A172 (cell line): Measurements from ENCODE around the gene ABHD12. TPM values are rescaled to one million over a fixed set of nuclear protein-coding genes. Genes with fewer than 3 reads are reported as not detected.
A peak's percentile ranks its signal among the peaks of the same experiment; 100 is the strongest.
"Not testable (repeated sequence)": the region's sequence is repeated elsewhere in the genome, so short reads cannot be mapped to it uniquely, and the experiment has no call there.

ENCODE experiments used
- DNase-seq: peaks from one replicate; pipeline ENCODE4 v3.0.0-alpha.2; 2015; ENCODE audit warnings: low spot score
- total RNA-seq: library from RNA; depleted of rRNA; stranded (reverse); fragments of >200 nt; shearing (Covaris generic); gene quantifications from 2 replicates; pipeline ENCODE4 v1.2.3, GENCODE V29; 2014

ABHD12 gene
- total RNA-seq, 1 experiment from 2014 or later, result 90.9 TPM

- no peak for DNase-seq
Measured at GRCh38 chr20:25321991-25322390, 68.6 kb downstream of the ABHD12 start.

DNA sequence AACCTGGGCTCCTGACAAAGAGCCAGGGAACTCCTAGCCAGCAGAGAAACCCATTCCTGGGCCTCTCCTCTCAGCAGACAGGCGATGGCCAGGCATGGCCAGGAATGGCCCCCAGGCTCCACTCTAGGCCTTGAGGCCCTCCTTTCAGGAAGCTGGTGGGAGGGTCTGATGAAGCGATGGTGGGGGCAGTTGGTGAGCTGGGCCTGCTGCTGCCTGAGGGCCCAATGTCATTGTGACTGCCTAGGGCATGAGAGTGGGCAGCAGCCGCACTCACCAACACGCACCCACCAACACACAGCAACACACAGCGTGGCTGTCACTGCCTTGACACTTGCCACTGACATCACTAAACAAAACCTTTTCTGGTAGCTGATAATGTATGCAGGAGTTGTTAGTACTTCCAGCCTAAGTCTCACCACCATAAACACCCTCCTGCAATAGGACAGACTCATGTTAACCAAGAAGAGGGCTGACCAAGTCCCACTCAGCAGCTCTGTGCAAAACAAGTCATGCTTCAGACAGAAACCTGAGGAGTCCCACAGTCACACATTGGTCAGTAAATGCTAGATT lies 69.3 kb downstream of the ABHD12 start:
- no peak for DNase-seq

GRCh38 chr20:25320035-25320800 lies 70.4 kb downstream of the ABHD12 start:
- DNase-seq, result no peak

DNA sequence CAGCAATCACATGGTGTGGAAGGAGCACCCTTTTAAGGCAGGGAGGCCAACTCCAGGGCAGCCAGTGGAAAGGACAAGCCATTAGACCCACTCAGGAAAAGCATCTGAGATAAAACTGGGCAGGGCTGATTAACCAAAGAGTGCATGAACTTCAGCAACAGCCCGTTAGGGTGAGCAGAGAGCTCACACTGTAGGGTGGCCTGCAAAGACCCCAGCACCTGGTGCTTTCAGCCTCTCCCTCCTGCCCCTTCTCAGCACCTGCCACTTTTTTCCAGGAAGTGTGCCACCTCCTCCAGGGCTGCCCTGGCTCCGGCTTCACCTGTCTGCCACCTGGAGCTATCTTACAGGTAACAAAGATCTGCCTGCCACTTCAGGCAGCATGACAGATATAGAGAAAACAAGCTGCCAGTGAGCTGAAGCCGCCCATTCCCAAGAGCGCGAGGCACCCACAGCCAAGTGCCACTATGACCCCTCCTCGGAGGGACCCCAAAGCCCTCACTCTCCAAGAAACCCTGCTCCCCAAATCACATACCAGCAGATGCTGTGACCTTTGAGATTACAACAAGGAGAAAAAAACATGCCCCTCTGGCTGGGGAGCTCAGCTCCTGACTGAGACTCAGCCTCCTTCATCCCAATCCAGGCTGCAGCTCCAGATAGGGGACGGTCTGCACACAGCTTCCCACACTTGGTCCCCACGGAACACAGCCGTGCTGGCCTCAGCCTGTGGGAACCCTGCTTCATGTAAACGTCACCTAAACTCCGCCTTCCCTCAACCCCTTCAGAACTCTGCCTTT lies 71.2 kb downstream of the ABHD12 start:
- DNase-seq, result no peak

DNA sequence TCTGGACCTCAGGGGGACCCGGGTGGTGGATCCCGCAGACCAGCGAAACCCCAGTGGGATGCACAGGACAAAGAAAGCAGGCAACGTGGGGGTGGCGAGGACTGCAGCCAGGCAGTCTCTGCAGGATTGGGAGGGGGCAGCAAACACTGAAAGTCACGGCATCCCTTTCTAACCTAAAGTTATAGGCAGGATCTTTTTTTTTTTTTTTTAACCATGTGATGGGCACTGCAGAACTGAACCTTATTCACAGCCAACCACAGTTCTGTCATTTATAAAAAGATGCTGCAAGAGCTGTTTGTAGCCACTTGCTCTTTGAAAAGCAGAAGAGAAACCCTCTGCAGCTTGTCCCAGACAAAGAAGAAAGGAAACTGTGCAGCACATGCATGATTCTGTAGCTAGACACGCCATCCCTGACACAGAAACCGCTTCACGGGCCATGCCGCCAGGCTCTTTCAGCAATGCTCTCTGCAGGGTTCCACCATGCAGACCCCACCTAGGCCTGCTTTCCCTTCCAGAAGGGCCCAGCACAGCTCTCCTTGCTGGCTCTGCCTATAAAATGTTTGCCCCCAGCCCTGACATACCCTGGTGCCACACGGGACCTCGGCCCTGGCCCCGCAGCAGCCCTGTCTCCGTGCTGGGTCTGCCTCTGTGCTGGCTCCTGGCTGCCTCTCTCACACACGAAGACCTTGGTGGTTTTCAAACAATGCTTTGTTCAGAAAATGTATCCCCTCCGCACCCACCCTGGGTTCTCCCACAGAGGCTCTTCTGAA lies 72.0 kb downstream of the ABHD12 start:
- no peak for DNase-seq

DNA sequence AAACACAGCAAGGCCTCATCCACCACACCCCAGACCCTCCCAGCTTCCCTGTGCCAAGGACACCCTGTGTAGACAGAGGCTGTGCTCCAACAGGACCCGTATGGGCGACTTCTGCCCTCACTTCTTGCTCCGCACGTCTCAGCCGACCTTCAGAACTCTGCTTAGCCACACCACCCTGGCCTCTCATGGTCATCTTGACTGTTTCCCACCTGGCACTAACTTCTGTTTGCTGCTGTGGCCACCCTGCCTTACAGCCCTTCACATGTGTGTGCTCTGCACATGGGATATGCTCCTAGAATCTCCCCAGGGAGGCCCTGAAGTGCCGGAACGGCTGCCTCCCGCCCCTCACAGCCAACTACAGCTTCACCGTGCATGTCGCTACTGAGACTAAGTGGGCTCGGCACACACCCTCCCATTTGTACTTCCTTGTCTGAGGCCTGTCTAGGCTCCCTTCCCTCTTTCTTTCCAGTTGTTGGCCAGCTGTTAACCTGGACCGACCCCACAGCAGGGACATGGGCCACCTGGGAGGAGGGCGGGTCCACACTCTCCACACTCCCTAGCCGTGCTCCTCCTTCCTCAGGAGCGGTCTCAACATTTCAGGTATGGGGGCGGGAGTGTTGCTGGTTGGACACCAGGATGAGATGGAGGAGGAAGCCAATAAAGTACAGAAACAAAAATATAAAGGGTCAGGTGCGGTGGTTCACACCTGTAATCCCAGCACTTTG lies 73.1 kb downstream of the ABHD12 start:
- no peak for DNase-seq

DNA sequence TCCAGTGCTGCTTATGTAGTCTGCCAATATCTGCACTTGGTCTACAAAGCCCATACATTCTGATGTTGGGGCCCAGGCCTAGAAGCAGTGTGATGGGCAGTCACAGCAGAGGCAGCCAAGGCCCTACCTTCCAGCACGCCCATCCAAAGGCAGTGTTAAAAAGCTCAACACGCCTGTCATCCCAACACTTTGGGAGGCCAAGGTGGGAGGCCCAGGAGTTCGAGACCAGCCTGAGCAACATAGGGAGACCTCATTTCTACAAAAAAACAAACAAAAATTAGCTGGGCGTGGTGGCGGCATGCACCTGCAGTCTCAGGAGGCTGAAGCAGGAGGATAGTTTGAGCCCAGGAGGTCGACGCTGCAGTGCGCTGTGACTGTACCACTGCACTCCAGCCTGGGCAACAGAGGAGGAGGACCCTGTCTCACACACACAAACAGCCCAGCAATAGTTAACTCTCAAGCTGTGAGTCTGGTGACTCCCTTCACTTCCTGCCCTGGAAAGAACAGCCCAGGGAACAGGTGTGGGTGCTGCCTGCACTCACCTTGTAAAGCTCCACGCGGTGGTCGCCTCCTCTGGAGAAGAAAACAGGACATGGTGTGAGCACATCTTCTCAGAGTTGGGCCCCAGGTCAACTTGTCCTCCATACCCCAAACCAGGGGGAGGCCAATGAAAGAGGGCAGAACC lies 74.0 kb downstream of the ABHD12 start:
- DNase-seq, result no peak

DNA sequence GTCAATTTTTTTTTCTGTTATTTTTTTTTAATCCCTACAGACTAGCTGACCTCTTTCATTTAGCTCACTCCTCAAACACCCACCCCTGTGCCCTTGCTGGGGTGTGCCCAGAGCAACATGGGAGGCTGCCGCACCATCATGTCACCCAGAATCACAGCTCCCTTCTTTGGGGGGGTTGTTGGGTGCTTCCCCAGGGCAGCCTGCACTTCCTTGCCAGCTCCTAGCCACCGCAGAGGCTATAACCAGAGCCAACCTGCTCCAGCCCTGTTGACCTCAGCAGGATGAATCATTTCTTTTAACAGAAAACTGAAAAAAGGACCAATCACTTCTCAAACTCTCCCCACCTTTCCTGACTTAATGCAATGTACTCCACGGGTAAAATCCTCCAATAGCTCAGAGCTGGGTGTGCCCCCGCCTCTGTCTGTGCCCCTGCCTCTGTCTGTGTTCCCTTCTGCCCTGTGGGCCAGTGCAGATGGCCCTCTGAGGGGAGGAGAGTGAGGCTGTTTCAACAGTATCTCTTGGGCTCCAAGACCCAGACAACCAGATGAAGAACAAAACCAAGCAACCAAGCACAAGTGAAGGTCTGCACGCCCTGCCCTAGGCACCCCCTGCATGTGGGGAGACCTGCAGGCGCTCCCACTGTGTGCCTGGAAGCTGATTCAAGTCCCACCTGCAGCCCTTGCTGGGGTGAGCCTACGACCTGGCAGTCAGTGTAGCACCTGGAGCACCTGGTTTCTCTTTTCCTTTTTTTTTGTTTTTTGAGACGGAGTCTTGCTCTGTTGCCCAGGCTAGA lies 75.0 kb downstream of the ABHD12 start:
- DNase-seq, result peak; percentile 92

- peak; percentile 45 for DNase-seq
Measured at GRCh38 chr20:25314497-25315417, 75.9 kb downstream of the ABHD12 start.

DNA sequence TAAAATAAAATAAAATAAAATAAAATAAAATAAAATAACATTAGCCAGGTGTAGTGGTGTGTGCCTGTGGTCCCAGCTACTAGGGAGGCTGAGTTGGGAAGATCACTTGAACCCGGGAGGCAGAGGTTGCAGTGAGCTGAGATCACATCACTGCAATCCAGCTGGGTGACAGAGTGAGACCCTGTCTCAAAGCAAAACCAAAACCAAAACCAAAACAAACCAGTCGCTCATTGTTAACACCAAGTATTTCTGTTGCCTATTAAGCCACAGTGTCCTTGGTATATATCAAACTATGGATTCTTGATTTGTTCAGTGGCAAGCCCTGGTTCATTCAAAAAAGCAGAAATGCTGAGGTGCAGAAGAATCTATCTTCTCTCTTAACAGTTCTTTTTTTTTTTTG lies 77.0 kb downstream of the ABHD12 start:
- no peak for DNase-seq

DNA sequence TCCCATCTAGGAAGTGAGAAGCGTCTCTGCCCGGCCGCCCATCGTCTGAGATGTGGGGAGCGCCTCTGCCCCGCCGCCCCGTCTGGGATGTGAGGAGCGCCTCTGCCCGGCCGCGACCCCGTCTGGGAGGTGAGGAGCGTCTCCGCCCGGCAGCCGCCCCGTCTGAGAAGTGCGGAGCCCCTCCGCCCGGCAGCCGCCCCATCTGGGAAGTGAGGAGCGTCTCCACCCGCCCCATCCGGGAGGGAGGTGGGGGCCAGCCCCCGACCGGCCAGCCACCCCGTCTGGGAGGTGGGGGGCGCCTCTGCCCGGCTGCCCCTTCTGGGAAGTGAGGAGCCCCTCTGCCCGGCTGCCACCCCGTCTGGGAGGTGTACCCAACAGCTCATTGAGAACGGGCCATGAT lies 77.9 kb downstream of the ABHD12 start:
- not testable (repeated sequence) for DNase-seq

DNA sequence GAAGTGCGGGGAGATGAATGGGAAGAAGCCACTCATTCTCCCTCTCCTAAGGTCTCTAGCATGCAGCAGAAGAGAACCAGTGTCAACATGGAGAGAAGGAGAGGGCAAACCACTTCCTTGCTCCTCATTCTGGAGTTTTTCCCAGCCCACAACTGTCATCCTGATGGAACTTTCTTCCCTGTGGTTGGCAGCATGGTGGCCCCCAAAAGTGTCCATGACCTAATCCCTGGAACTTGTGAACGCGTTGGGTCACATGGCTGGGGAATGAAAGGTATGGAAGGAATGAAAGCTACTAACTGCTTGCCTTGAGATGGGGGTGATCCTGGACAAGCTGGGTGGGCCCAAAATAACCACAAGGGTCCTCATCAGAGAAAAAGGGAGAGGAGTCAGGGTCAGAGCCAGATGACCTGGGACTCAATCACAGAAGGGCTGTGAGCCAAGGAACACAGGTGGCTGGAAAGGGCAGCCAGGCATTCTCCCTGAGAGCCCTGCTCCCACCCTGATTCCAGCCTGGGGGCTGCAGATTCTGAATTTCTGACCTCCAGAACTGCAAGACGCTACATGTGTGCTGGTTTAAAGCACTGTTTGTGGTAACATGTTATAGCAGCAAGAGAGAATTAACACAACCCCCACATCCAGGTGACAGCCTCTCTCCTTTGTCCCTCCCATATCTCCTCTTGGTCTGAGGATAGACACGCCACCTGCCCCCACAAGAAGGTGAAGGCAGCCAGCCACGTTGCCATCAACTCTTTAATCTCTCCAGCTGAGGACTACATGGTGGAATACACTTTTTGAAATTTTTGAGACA lies 79.5 kb downstream of the ABHD12 start:
- peak; percentile 97 for DNase-seq

GRCh38 chr20:25310268-25310920 lies 80.2 kb downstream of the ABHD12 start:
- DNase-seq, result peak; percentile 99

DNA sequence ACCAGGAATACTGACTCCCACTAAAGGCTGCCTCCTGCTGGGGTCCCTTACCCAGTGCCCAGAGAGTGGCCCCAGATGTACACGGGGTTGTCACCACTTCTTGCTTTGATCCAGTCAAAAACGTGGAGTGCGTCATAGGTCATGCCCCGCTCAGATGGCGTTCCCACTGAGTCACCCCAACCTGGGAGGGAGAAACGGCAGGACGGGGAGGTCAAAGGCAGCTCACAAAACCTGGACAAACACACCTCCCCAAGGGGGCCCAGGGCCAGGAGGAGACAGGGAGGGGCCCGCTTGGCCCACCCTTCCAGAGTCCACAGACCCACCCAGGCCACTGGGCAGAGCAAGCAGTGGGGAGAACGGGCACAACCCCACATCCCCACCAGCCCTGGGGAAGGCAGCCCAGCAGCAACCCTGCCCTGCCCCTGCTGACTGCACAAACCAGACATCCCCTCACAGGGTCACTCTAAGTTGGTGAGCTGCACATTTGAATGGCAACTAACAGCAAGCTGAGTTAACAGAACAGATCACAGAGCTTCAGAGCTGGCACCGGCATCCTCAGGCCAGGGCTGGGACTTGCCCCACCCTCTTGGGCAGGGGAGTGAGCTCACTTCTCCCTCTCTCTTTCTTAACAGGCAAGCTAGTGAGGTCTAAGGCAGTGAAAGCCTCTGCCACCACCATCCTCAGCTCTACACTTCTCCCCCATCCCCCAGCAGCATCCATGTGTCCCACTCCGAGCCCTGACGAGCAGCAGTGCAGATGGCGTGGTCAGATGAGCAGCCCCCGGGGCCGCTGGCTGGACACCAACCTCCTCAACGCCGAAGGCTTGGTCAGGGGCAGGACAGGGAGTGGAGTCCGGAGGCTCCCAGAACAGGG lies 81.0 kb downstream of the ABHD12 start:
- peak; percentile 96 for DNase-seq

GRCh38 chr20:25308671-25309394 lies 81.8 kb downstream of the ABHD12 start:
- peak; percentile 93 for DNase-seq

DNA sequence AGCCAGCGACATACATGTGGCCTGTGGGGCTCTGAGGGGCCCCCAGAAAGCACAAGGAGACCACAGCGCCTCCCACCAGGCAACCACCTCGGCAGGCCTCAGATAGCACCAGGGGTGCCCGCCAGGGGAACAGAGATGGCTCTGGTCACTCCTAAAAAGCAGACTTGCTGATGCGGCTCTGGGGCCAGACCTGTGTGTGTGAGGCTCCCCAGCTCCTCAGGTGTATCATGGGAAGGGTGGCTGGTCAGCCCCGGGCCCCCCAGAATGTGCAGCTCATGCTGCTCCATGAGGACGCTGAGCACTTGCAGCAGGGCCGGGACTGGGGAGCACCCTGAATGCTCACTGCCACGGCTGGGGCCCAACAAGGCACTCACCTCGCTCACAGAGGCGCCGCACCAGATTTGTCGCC lies 82.5 kb downstream of the ABHD12 start:
- DNase-seq, result no peak
